ENCODE data around the gene TSKS.

The TSKS gene

DNA sequence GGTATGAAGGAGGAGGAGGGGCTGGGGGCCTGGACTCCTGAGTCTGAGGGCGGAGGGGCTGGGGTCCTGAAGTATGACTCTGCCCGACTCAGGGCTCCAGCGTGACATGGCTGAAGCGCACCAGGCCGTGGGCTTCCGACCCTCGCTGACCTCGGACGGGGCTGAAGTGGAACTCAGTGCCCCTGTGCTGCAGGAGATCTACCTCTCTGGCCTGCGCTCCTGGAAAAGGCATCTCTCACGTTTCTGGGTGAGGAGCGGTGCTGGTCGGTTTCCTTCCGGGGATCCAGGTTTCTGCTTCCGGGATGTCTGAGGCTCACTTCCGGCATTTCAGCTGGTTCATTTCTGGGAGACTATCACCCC, 71.0 kb downstream of the TSKS start:
- Mint-ChIP-seq H3K4me1 (ENCODE audit: low read depth) (peaks cover 28% of the 10 kb centered on the region), H3K4me3 (peak overlapping the region; percentile 20), H3K9me3 (ENCODE audit: low read depth) (no peaks in the 10 kb centered on the region), H3K27ac (no peak overlapping the region), H3K36me3 (no peaks in the 10 kb centered on the region), H3K27me3 (peaks cover 2% of the 10 kb centered on the region)

DNA sequence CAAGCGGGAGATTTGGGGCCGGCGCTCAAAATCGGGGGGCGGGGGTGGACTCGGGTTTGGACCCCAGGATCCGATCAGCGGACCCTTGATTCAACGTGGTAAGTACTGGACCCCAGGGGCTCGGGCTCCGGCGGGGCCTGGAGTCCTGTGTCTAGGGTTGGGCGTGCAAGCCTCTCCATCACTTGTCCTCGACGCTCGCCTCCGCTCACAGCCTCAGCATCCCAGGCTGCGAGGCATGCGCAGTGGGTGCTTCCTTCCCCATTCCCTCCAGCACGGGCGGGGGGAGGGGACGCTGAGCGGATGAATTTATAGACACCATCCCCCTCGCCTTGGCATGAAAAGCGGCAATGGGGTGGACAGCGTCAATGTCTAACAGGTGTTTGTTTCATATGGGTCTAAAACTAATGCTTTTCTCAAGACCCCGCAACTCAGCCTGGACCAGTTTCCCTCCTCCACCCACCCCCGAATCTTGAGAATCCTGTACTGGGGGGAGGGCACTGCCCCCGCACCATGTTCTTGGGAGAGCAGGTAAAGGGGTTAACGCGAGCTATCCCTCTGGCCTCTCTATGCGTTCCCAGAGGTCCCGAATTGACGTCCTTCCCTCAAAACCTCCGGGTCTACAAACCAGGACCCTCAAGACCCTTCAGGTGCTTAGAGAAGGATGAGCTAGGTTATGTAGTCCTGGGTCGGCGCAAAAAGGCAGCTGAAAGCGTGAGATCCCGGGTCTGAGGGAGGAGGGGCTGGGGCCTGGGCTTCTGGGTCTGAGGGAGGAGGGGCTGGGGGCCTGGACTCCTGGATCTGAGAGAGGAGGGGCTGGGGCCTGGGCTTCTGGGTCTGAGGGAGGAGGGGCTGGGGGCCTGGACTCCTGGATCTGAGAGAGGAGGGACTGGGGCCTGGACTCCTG, 71.6 kb downstream of the TSKS start:
- H3K4me3 Mint-ChIP-seq, result peak overlapping the region; percentile 87
- peaks cover 2% of the 10 kb centered on the region for H3K27me3 Mint-ChIP-seq
- H3K36me3 Mint-ChIP-seq, result no peaks in the 10 kb centered on the region
- no peak overlapping the region for H3K27ac Mint-ChIP-seq
- H3K4me1 Mint-ChIP-seq (ENCODE audit: low read depth), result peaks cover 28% of the 10 kb centered on the region
- H3K9me3 Mint-ChIP-seq (ENCODE audit: low read depth), result no peaks in the 10 kb centered on the region

DNA sequence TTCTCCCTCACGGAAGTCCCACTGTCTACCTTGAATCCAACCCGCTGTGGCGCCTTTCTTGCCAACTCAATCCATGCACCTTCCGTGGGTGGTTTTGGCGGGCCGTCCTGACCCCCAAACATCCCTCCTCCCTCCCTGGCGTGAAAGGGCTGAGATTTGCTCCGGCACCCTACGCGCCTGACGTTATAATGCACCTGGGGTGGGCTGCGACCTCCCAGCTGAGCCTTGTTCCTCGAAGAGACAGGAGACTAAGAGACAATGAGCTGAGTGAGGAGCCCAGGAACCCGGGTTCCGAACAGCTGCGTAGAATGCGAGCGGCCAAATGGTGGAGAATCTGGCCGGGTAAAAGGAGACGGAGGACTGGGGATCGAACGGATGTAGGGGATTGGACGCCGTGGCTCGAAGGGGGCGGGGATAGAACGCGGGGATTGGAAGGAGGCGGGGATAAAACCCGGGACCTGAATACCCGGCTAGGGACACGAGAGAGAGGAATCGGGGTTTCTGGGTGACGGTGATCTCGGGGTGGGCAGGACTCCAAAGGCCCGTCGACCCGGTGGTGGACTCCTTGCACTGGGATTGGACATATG, 72.4 kb downstream of the TSKS start, which contains the start of gene CPT1C:
Gene CPT1C (plus strand): TSS at position 461 of the 587 bp plus-strand sequence. CDS start 1,137 bp downstream, outside the sequence.
- peaks cover 28% of the 10 kb centered on the region for H3K4me1 Mint-ChIP-seq (ENCODE audit: low read depth)
- H3K4me3 Mint-ChIP-seq, result peak within 1 kb of the TSS; percentile 87
- no peaks in the 10 kb centered on the region for H3K36me3 Mint-ChIP-seq

DNA sequence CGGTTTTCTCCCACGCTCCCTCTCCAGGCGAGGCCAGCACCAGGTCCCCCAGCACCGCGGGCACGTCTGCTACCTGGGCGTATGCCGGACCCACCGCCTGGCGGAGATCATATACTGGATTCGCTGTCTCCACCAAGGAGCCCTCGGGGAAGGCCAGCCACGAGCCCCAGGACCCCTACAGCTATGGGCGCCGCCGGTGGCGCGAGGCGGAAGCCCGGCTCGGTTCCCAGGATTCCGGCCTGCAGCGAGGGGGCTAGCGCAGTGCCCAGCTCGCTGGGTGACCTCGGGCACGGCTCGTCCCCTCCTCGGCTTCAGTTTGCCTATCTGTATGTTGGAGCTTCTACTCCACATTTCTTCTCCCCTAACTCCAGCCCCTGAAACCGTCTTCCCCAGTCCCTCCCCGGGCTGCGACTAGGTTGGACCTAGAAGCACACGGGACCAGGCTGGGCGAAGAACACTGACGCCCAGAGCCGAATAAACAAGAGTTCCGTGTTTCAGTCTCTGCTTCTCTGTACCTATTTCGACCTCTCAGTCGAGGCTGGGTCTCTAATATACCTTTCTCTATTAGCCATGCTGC, 72.9 kb downstream of the TSKS start:
- H3K9me3 Mint-ChIP-seq (ENCODE audit: low read depth), result no peaks in the 10 kb centered on the region
- H3K27me3 Mint-ChIP-seq, result peaks cover 2% of the 10 kb centered on the region
- no peak overlapping the region for H3K27ac Mint-ChIP-seq

More for the DNA sequence above, 72.4 kb downstream of the TSKS start, which contains the start of gene CPT1C:
- H3K27me3 Mint-ChIP-seq, result peaks cover 2% of the 10 kb centered on the region
- no peaks in the 10 kb centered on the region for H3K9me3 Mint-ChIP-seq (ENCODE audit: low read depth)
- H3K27ac Mint-ChIP-seq, result no peak within 1 kb of the TSS

More for the DNA sequence above, 72.9 kb downstream of the TSKS start:
- H3K4me3 Mint-ChIP-seq, result peak overlapping the region; percentile 87
- H3K4me1 Mint-ChIP-seq (ENCODE audit: low read depth), result peaks cover 32% of the 10 kb centered on the region
- H3K36me3 Mint-ChIP-seq, result no peaks in the 10 kb centered on the region
